ENCODE data around the gene WDPCP. TPM values are rescaled to one million over a fixed set of nuclear protein-coding genes. Genes with fewer than 3 reads are reported as not detected.
"Not testable (repeated sequence)": the region's sequence is repeated elsewhere in the genome, so short reads cannot be mapped to it uniquely, and the experiment has no call there.

Gene WDPCP
- total RNA-seq, 1 experiment from 2014 or later = 4.8 TPM

GRCh38 chr2:63591566-63592175, 3.4 kb upstream of the WDPCP start:
- no peak for DNase-seq (ENCODE audit: low spot score)

- no peak for DNase-seq (ENCODE audit: low spot score)
Measured at GRCh38 chr2:63590626-63591408, 2.5 kb upstream of the WDPCP start.

GRCh38 chr2:63589148-63589958, 1.1 kb upstream of the WDPCP start:
- DNase-seq (ENCODE audit: low spot score) = peak; percentile 57

- DNase-seq (ENCODE audit: low spot score) = no peak
Measured at GRCh38 chr2:63587814-63588384, 378 bp downstream of the WDPCP start.

GRCh38 chr2:63582873-63583272, 5.4 kb downstream of the WDPCP start:
- no peak for DNase-seq (ENCODE audit: low spot score)

GRCh38 chr2:63581298-63581961, 6.8 kb downstream of the WDPCP start:
- DNase-seq (ENCODE audit: low spot score) = no peak

GRCh38 chr2:63580651-63581297, 7.5 kb downstream of the WDPCP start:
- DNase-seq (ENCODE audit: low spot score) = no peak

GRCh38 chr2:63578767-63579166, 9.5 kb downstream of the WDPCP start:
- DNase-seq (ENCODE audit: low spot score) = no peak

- no peak for DNase-seq (ENCODE audit: low spot score)
Measured at GRCh38 chr2:63576546-63576945, 11.7 kb downstream of the WDPCP start.

GRCh38 chr2:63573726-63574345, 14.4 kb downstream of the WDPCP start:
- DNase-seq (ENCODE audit: low spot score) = not testable (repeated sequence)

GRCh38 chr2:63573026-63573425, 15.3 kb downstream of the WDPCP start:
- not testable (repeated sequence) for DNase-seq (ENCODE audit: low spot score)

GRCh38 chr2:63572001-63572400, 16.3 kb downstream of the WDPCP start:
- no peak for DNase-seq (ENCODE audit: low spot score)

- DNase-seq (ENCODE audit: low spot score) = no peak
Measured at GRCh38 chr2:63571291-63571690, 17.0 kb downstream of the WDPCP start.

- no peak for DNase-seq (ENCODE audit: low spot score)
Measured at GRCh38 chr2:63569740-63570139, 18.5 kb downstream of the WDPCP start.

- no peak for DNase-seq (ENCODE audit: low spot score)
Measured at GRCh38 chr2:63562751-63563150, 25.5 kb downstream of the WDPCP start.

- not testable (repeated sequence) for DNase-seq (ENCODE audit: low spot score)
Measured at GRCh38 chr2:63558922-63559321, 29.4 kb downstream of the WDPCP start.

- not testable (repeated sequence) for DNase-seq (ENCODE audit: low spot score)
Measured at GRCh38 chr2:63557819-63558218, 30.5 kb downstream of the WDPCP start.

- no peak for DNase-seq (ENCODE audit: low spot score)
Measured at GRCh38 chr2:63555931-63556330, 32.3 kb downstream of the WDPCP start.

GRCh38 chr2:63555299-63555698, 33.0 kb downstream of the WDPCP start:
- no peak for DNase-seq (ENCODE audit: low spot score)

- no peak for DNase-seq (ENCODE audit: low spot score)
Measured at GRCh38 chr2:63553049-63553448, 35.2 kb downstream of the WDPCP start.
